Caco-2 (cell line): ENCODE data around the gene KLC4. TPM values are rescaled to one million over a fixed set of nuclear protein-coding genes. Genes with fewer than 3 reads are reported as not detected.

ENCODE experiments used
- BruUV-seq: library from RNA; stranded (reverse); fragments of 400-500 nt; replicated peaks from 2 replicates; lab custom pipeline; 2021; lab: Mats Ljungman, UMichigan
- CTCF ChIA-PET: fragments of 300-600 bp; sonication (Branson Sonifier 250); formaldehyde crosslinking; loops from one replicate; lab custom pipeline; 2022; ENCODE audit warnings: antibody characterized with exemption; lab: Charles Lee
- POLR2A ChIA-PET: fragments of 300-600 bp; sonication (Branson Sonifier 250); formaldehyde crosslinking; loops from one replicate; lab custom pipeline; 2022; ENCODE audit warnings: antibody characterized with exemption; lab: Charles Lee
- DNase-seq, 2 experiments: peaks; one replicate each; pipeline versions ENCODE4 v3.0.0 to v3.0.0-alpha.2; 2020 to 2022
- H3K27me3 ChIP-seq: replicated peaks from 2 replicates; pipeline ENCODE4 v1.6.0; 2011; ENCODE audit warnings: low read length; ENCODE audit not compliant: control insufficient read depth, insufficient read depth
- H3K36me3 ChIP-seq: 2 replicates; pipeline ENCODE4 v1.5.1; 2011; ENCODE audit warnings: low read length; ENCODE audit not compliant: control insufficient read depth, insufficient read depth
- H3K4me1 ChIP-seq: fragments of 250-450 bp; sonication (Bioruptor Pico); 2 replicates; pipeline ENCODE4 v1.5.1; 2020; ENCODE audit warnings: mild to moderate bottlenecking
- H3K4me3 ChIP-seq: 2 replicates; pipeline ENCODE4 v1.5.1; 2011; ENCODE audit warnings: low read depth, mild to moderate bottlenecking, control low read depth, low read length
- H3K9me3 ChIP-seq: fragments of 250-450 bp; sonication (Bioruptor Pico); 2 replicates; pipeline ENCODE4 v1.5.1; 2020; ENCODE audit warnings: mild to moderate bottlenecking, moderate library complexity
- H3K27ac Mint-ChIP-seq: one replicate; pipeline ENCODE4 v1.8.0; 2022; ENCODE audit warnings: mixed read lengths; ENCODE audit not compliant: unreplicated experiment
- H3K27me3 Mint-ChIP-seq: one replicate; pipeline ENCODE4 v1.8.0; 2022; ENCODE audit warnings: mixed read lengths; ENCODE audit not compliant: insufficient read depth, unreplicated experiment
- H3K36me3 Mint-ChIP-seq: one replicate; pipeline ENCODE4 v1.8.0; 2022; ENCODE audit warnings: mild to moderate bottlenecking, mixed read lengths; ENCODE audit not compliant: insufficient read depth, unreplicated experiment
- H3K4me1 Mint-ChIP-seq: one replicate; pipeline ENCODE4 v1.8.0; 2022; ENCODE audit warnings: low read depth, mixed read lengths; ENCODE audit not compliant: unreplicated experiment
- H3K4me3 Mint-ChIP-seq: one replicate; pipeline ENCODE4 v1.8.0; 2022; ENCODE audit warnings: mild to moderate bottlenecking, moderate library complexity, mixed read lengths; ENCODE audit not compliant: unreplicated experiment
- H3K9me3 Mint-ChIP-seq: one replicate; pipeline ENCODE4 v1.8.0; 2022; ENCODE audit warnings: mixed read lengths; ENCODE audit not compliant: unreplicated experiment
- CTCF ChIP-seq, 2 experiments: fragments of 200-600 bp in 1 of 2; IDR thresholded peaks; 1 replicate in 1 of 2; 2 replicates in 1 of 2; pipeline versions ENCODE4 v1.5.1 to v1.8.0; 2011 to 2022; ENCODE audit warnings: antibody characterized with exemption in 1 of 2, control low read depth in 1 of 2, inconsistent platforms in 1 of 2, low read depth in 1 of 2, low read length in 1 of 2, mild to moderate bottlenecking in 1 of 2, moderate library complexity in 1 of 2; ENCODE audit not compliant: insufficient read depth in 1 of 2, severe bottlenecking in 1 of 2, unreplicated experiment in 1 of 2
- intact Hi-C: fragments of 100-400 bp; cut with micrococcal nuclease; formaldehyde crosslinking; loops from one replicate; pipeline ENCODE4 v1.10.0; 2022; ENCODE audit not compliant: unreplicated experiment
- total RNA-seq: library from RNA; stranded (reverse); gene quantifications from 2 replicates; pipeline ENCODE4 v1.2.3, GENCODE V29; 2022

KLC4 gene
- total RNA-seq, 1 experiment from 2014 or later = 47.7 TPM

DNA sequence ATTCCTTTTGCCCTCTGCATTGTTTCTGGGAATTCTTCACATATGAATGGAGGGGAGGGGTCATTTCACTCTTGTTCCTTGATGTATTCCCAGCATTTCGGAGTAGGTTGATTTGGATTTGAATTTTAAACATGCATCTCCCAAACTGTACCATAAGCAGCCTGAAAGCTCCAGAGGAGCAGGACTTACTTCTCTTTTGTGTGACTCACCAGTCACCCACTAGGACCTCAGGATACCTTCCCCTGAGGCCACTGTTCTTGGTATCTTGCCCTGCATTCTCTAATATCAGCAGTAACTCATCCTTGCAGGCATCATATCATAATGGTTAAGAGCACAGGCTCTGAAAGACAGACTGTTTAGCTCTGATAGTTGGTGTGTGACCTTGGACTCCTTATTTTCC is 900 bp upstream of the KLC4 start:
- Histone ChIP-seq H3K4me3 (peak overlapping the region; percentile 80), H3K9me3 (no peaks in the 10 kb centered on the region), H3K4me1 (peaks cover 32% of the 10 kb centered on the region), H3K27me3 (no peaks in the 10 kb centered on the region), H3K36me3 (peaks cover 1% of the 10 kb centered on the region; the same call in 1 of the 2 replicates)
- peaks cover 41% of the 10 kb centered on the region for H3K4me1 Mint-ChIP-seq
- no peak for TF ChIP-seq CTCF (IDR thresholded peaks at IDR 0.05; ENCODE audit: insufficient read depth in 1 of 2, low read depth in 1 of 2, low read length in 1 of 2, severe bottlenecking in 1 of 2, unreplicated experiment in 1 of 2)
- ChIA-PET POLR2A (interaction anchor here (0.6 to 2.4 kb wide), 4 partner anchors 18 to 129 kb away, joined by 4 to 22 read pairs (median 8); partner anchors contain the start of genes CNPY3, KLHDC3, MEA1 and PTK7), CTCF (no interaction called here)
- no peak for DNase-seq
- intact Hi-C loops = no loop called here
- no peaks in the 10 kb centered on the region for H3K9me3 Mint-ChIP-seq
- H3K27ac Mint-ChIP-seq = peak overlapping the region; percentile 82
- no peaks in the 10 kb centered on the region for H3K27me3 Mint-ChIP-seq
- no TSS peak for BruUV-seq
- peak overlapping the region; percentile 88 for H3K4me3 Mint-ChIP-seq
- peaks cover 57% of the 10 kb centered on the region for H3K36me3 Mint-ChIP-seq

- Mint-ChIP-seq H3K27me3 (no peaks in the 10 kb centered on the region), H3K9me3 (no peaks in the 10 kb centered on the region), H3K36me3 (peaks cover 56% of the 10 kb centered on the region), H3K4me3 (peak overlapping the region; percentile 88), H3K27ac (peak overlapping the region; percentile 82), H3K4me1 (peaks cover 34% of the 10 kb centered on the region)
- H3K9me3 ChIP-seq = no peaks in the 10 kb centered on the region
- BruUV-seq = no TSS peak
- intact Hi-C loops = loop anchor here (1.0 kb wide), 1 partner anchor 46 kb away; the partner anchor contains the start of gene KLHDC3
- TF ChIP-seq CTCF (IDR thresholded peaks at IDR 0.05; ENCODE audit: insufficient read depth in 1 of 2, low read depth in 1 of 2, low read length in 1 of 2, severe bottlenecking in 1 of 2, unreplicated experiment in 1 of 2) = no peak
- H3K4me1 ChIP-seq = peaks cover 24% of the 10 kb centered on the region
- CTCF ChIA-PET = interaction anchor here (0.6 to 1.3 kb wide), 6 partner anchors 37 to 214 kb away, joined by 3 to 7 read pairs (median 4); partner anchors contain the start of gene RRP36
- POLR2A ChIA-PET = interaction anchor here (0.6 to 2.4 kb wide), 12 partner anchors 15 to 431 kb away, joined by 3 to 22 read pairs (median 5); partner anchors contain the start of genes CNPY3, KLHDC3, MEA1 and PPP2R5D
- peak; percentile 77 to 87 for DNase-seq
- no peaks in the 10 kb centered on the region for H3K27me3 ChIP-seq
- peak overlapping the region; percentile 79 for H3K4me3 ChIP-seq
- peaks cover 6% of the 10 kb centered on the region; the same call in 1 of the 2 replicates for H3K36me3 ChIP-seq
Measured at GRCh38 chr6:43060034-43060754, 763 bp downstream of the KLC4 start.
